Stimulated activated naive CD8-positive, alpha-beta T cell treated with anti-CD3 and anti-CD28 coated beads, Interleukin-15, amount 100 ng/mL, for 72 hours (primary cell): ENCODE results near the gene NRXN3.

Experiments
- ATAC-seq: fragments of 150-1000 bp; cut with Tn5 transposase; 2 replicates; pipeline ENCODE4 v1.10.0; 2021; ENCODE audit warnings: mild to moderate bottlenecking, moderate library complexity
- DNase-seq, 2 donors: peaks; one replicate each; pipeline ENCODE4 v3.0.0; 2021 to 2022
- H3K27ac Mint-ChIP-seq, 2 donors: one replicate each; pipeline ENCODE4 v1.8.0; 2022; ENCODE audit warnings: mild to moderate bottlenecking in 2 of 2, mixed read lengths in 2 of 2, moderate library complexity in 2 of 2
- H3K27me3 Mint-ChIP-seq: one replicate; pipeline ENCODE4 v1.8.0; 2022; ENCODE audit warnings: mixed read lengths
- H3K4me1 Mint-ChIP-seq: one replicate; pipeline ENCODE4 v1.8.0; 2022; ENCODE audit warnings: mild to moderate bottlenecking, mixed read lengths
- H3K4me3 Mint-ChIP-seq, 2 donors: one replicate each; pipeline ENCODE4 v1.8.0; 2022; ENCODE audit warnings: mild to moderate bottlenecking in 2 of 2, mixed read lengths in 2 of 2, moderate library complexity in 1 of 2
- H3K9me3 Mint-ChIP-seq, 2 donors: one replicate each; pipeline ENCODE4 v1.8.0; 2022; ENCODE audit warnings: mixed read lengths in 2 of 2

The NRXN3 gene

GRCh38 chr14:78709795-78710557 is 539.8 kb downstream of the NRXN3 start:
- Mint-ChIP-seq H3K27ac (no peak overlapping the region), H3K4me3 (no peak overlapping the region), H3K4me1 (no peaks in the 10 kb centered on the region), H3K27me3 (no peaks in the 10 kb centered on the region), H3K9me3 (peaks cover 7 to 14% of the 10 kb centered on the region in 2 donors)
- ATAC-seq (no peak), DNase-seq (no peak)

GRCh38 chr14:78710963-78711362 is 540.8 kb downstream of the NRXN3 start:
- H3K27ac Mint-ChIP-seq = no peak overlapping the region
- no peak for ATAC-seq
- H3K9me3 Mint-ChIP-seq = peaks cover 7 to 14% of the 10 kb centered on the region in 2 donors
- no peak for DNase-seq
- H3K27me3 Mint-ChIP-seq = no peaks in the 10 kb centered on the region
- no peaks in the 10 kb centered on the region for H3K4me1 Mint-ChIP-seq
- no peak overlapping the region for H3K4me3 Mint-ChIP-seq

GRCh38 chr14:78713716-78714115 is 543.5 kb downstream of the NRXN3 start:
- H3K9me3 Mint-ChIP-seq = peaks cover 7 to 19% of the 10 kb centered on the region in 2 donors
- no peak overlapping the region for H3K27ac Mint-ChIP-seq
- H3K4me3 Mint-ChIP-seq = no peak overlapping the region
- DNase-seq (no peak), ATAC-seq (no peak)
- no peaks in the 10 kb centered on the region for H3K27me3 Mint-ChIP-seq
- no peaks in the 10 kb centered on the region for H3K4me1 Mint-ChIP-seq

- H3K27ac Mint-ChIP-seq = no peak overlapping the region
- peaks cover 7 to 14% of the 10 kb centered on the region in 2 donors for H3K9me3 Mint-ChIP-seq
- no peaks in the 10 kb centered on the region for H3K27me3 Mint-ChIP-seq
- ATAC-seq = no peak
- DNase-seq = no peak
- no peak overlapping the region for H3K4me3 Mint-ChIP-seq
- no peaks in the 10 kb centered on the region for H3K4me1 Mint-ChIP-seq
These were observed 544.5 kb downstream of the NRXN3 start for GRCh38 chr14:78714711-78715110.

- no peaks in the 10 kb centered on the region for H3K4me1 Mint-ChIP-seq
- no peaks in the 10 kb centered on the region for H3K9me3 Mint-ChIP-seq
- H3K27ac Mint-ChIP-seq = no peak overlapping the region
- no peaks in the 10 kb centered on the region for H3K27me3 Mint-ChIP-seq
- H3K4me3 Mint-ChIP-seq = no peak overlapping the region
- ATAC-seq = no peak
- no peak for DNase-seq
These were observed 551.7 kb downstream of the NRXN3 start for GRCh38 chr14:78721756-78722480.

- DNase-seq (no peak), ATAC-seq (no peak)
- H3K4me3 Mint-ChIP-seq = no peak overlapping the region
- H3K27me3 Mint-ChIP-seq = no peaks in the 10 kb centered on the region
- H3K4me1 Mint-ChIP-seq = no peaks in the 10 kb centered on the region
- no peak overlapping the region for H3K27ac Mint-ChIP-seq
- no peaks in the 10 kb centered on the region for H3K9me3 Mint-ChIP-seq
These were observed 554.9 kb downstream of the NRXN3 start for GRCh38 chr14:78725086-78725485.

GRCh38 chr14:78737116-78737515 is 566.9 kb downstream of the NRXN3 start:
- ATAC-seq = no peak
- no peak for DNase-seq
- H3K27me3 Mint-ChIP-seq = no peaks in the 10 kb centered on the region
- H3K4me1 Mint-ChIP-seq = no peaks in the 10 kb centered on the region
- H3K4me3 Mint-ChIP-seq = no peak overlapping the region
- no peak overlapping the region for H3K27ac Mint-ChIP-seq
- H3K9me3 Mint-ChIP-seq = peaks cover 0 to 7% of the 10 kb centered on the region in 2 donors

- DNase-seq (no peak), ATAC-seq (no peak)
- Mint-ChIP-seq H3K27ac (no peak overlapping the region), H3K9me3 (peaks cover 0 to 7% of the 10 kb centered on the region in 2 donors), H3K27me3 (no peaks in the 10 kb centered on the region), H3K4me3 (no peak overlapping the region), H3K4me1 (no peaks in the 10 kb centered on the region)
These were observed 567.4 kb downstream of the NRXN3 start for GRCh38 chr14:78737601-78738000.

- Mint-ChIP-seq H3K9me3 (peaks cover under 1 to 6% of the 10 kb centered on the region in 2 donors), H3K27me3 (no peaks in the 10 kb centered on the region), H3K27ac (no peak overlapping the region), H3K4me1 (no peaks in the 10 kb centered on the region), H3K4me3 (no peak overlapping the region)
- ATAC-seq (no peak), DNase-seq (no peak)
These were observed 576.0 kb downstream of the NRXN3 start for GRCh38 chr14:78746086-78746595.

GRCh38 chr14:78747813-78748212 is 577.6 kb downstream of the NRXN3 start:
- Mint-ChIP-seq H3K4me1 (no peaks in the 10 kb centered on the region), H3K4me3 (no peak overlapping the region)
- no peak for ATAC-seq

GRCh38 chr14:78752518-78753188 is 582.5 kb downstream of the NRXN3 start:
- no peaks in the 10 kb centered on the region for H3K27me3 Mint-ChIP-seq
- H3K9me3 Mint-ChIP-seq = peaks cover 6% of the 10 kb centered on the region in 2 donors
- no peak overlapping the region for H3K4me3 Mint-ChIP-seq

More at GRCh38 chr14:78747813-78748212, 577.6 kb downstream of the NRXN3 start:
- no peak for DNase-seq
- Mint-ChIP-seq H3K27me3 (no peaks in the 10 kb centered on the region), H3K9me3 (peaks cover 6% of the 10 kb centered on the region in 2 donors), H3K27ac (no peak overlapping the region)

GRCh38 chr14:78754059-78754458 is 583.9 kb downstream of the NRXN3 start:
- H3K27ac Mint-ChIP-seq = no peak overlapping the region
- H3K4me3 Mint-ChIP-seq = no peak overlapping the region
- no peaks in the 10 kb centered on the region for H3K27me3 Mint-ChIP-seq
- no peak for ATAC-seq
- no peaks in the 10 kb centered on the region for H3K4me1 Mint-ChIP-seq
- H3K9me3 Mint-ChIP-seq = peaks cover 0 to 6% of the 10 kb centered on the region in 2 donors
- no peak for DNase-seq

More at GRCh38 chr14:78752518-78753188, 582.5 kb downstream of the NRXN3 start:
- H3K4me1 Mint-ChIP-seq = no peaks in the 10 kb centered on the region
- H3K27ac Mint-ChIP-seq = no peak overlapping the region
- ATAC-seq (no peak), DNase-seq (no peak)

GRCh38 chr14:78758333-78758732 is 588.2 kb downstream of the NRXN3 start:
- Mint-ChIP-seq H3K4me1 (no peaks in the 10 kb centered on the region), H3K27me3 (no peaks in the 10 kb centered on the region), H3K4me3 (no peak overlapping the region)

GRCh38 chr14:78762331-78762730 is 592.2 kb downstream of the NRXN3 start:
- no peak overlapping the region for H3K4me3 Mint-ChIP-seq
- H3K4me1 Mint-ChIP-seq = no peaks in the 10 kb centered on the region
- DNase-seq = no peak
- no peaks in the 10 kb centered on the region for H3K9me3 Mint-ChIP-seq
- no peak for ATAC-seq
- no peak overlapping the region for H3K27ac Mint-ChIP-seq
- no peaks in the 10 kb centered on the region for H3K27me3 Mint-ChIP-seq

More at GRCh38 chr14:78758333-78758732, 588.2 kb downstream of the NRXN3 start:
- ATAC-seq = no peak
- Mint-ChIP-seq H3K9me3 (no peaks in the 10 kb centered on the region), H3K27ac (no peak overlapping the region)
- no peak for DNase-seq

GRCh38 chr14:78763746-78764145 is 593.6 kb downstream of the NRXN3 start:
- H3K9me3 Mint-ChIP-seq = no peaks in the 10 kb centered on the region
- no peaks in the 10 kb centered on the region for H3K27me3 Mint-ChIP-seq
- no peak overlapping the region for H3K4me3 Mint-ChIP-seq
- DNase-seq = no peak
- no peak overlapping the region for H3K27ac Mint-ChIP-seq
- no peaks in the 10 kb centered on the region for H3K4me1 Mint-ChIP-seq
- no peak for ATAC-seq

- H3K4me3 Mint-ChIP-seq = no peak overlapping the region
- no peaks in the 10 kb centered on the region for H3K27me3 Mint-ChIP-seq
- no peaks in the 10 kb centered on the region for H3K4me1 Mint-ChIP-seq
- DNase-seq = no peak
- H3K27ac Mint-ChIP-seq = no peak overlapping the region
- no peak for ATAC-seq
- H3K9me3 Mint-ChIP-seq = no peaks in the 10 kb centered on the region
These were observed 594.1 kb downstream of the NRXN3 start for GRCh38 chr14:78764240-78764639.
